ENCODE results near the gene RTN4.

- TF ChIP-seq CTCF (conservative IDR thresholded peaks at IDR 0.05; ENCODE audit: low read depth, low read length), result no peak
- no peak for TF ChIP-seq MXI1 (IDR thresholded peaks at IDR 0.05; ENCODE audit: borderline replicate concordance, low read depth, low read length)
- TF ChIP-seq POLR2A (IDR thresholded peaks at IDR 0.05; ENCODE audit: low read depth, low read length), result no peak
- TF ChIP-seq FOS (IDR thresholded peaks at IDR 0.05; ENCODE audit: low read depth, low read length), result no peak
- TF ChIP-seq RAD21 (IDR thresholded peaks at IDR 0.05; ENCODE audit: low read length), result no peak
Measured at GRCh38 chr2:55063226-55063625, 13.0 kb upstream of the RTN4 start.
